ENCODE results near the gene SMG9.

The SMG9 gene

GRCh38 chr19:43790587-43790986 lies 35.8 kb upstream of the SMG9 start:
- Histone ChIP-seq H3K36me3 (ENCODE audit: control insufficient read depth, insufficient read depth, low read length) (no peaks in the 10 kb centered on the region), H3K4me3 (ENCODE audit: insufficient read depth, low read depth, low read length) (no peak overlapping the region), H3K27me3 (ENCODE audit: control insufficient read depth, insufficient read depth, low read length, poor library complexity, severe bottlenecking) (peaks cover 10% of the 10 kb centered on the region), H3K27ac (ENCODE audit: insufficient read depth, low read depth, low read length, poor library complexity, severe bottlenecking) (no peak overlapping the region), H3K4me1 (ENCODE audit: control insufficient read depth, insufficient read depth, low read length) (no peaks in the 10 kb centered on the region), H3K9me3 (ENCODE audit: control insufficient read depth, low read length) (no peaks in the 10 kb centered on the region)
- WGBS, 2 experiments = 56 to 57% methylated on average over 3 of the region's 3 CpGs

GRCh38 chr19:43789029-43789428 lies 34.3 kb upstream of the SMG9 start:
- H3K9me3 ChIP-seq (ENCODE audit: control insufficient read depth, low read length) = no peaks in the 10 kb centered on the region
- no peak overlapping the region for H3K27ac ChIP-seq (ENCODE audit: insufficient read depth, low read depth, low read length, poor library complexity, severe bottlenecking)
- peaks cover 6% of the 10 kb centered on the region for H3K27me3 ChIP-seq (ENCODE audit: control insufficient read depth, insufficient read depth, low read length, poor library complexity, severe bottlenecking)
- no peaks in the 10 kb centered on the region for H3K4me1 ChIP-seq (ENCODE audit: control insufficient read depth, insufficient read depth, low read length)
- no peak overlapping the region for H3K4me3 ChIP-seq (ENCODE audit: insufficient read depth, low read depth, low read length)
- WGBS, 2 experiments = 12 to 25% methylated on average over 3 of the region's 3 CpGs
- H3K36me3 ChIP-seq (ENCODE audit: control insufficient read depth, insufficient read depth, low read length) = no peaks in the 10 kb centered on the region

- Histone ChIP-seq H3K4me1 (ENCODE audit: control insufficient read depth, insufficient read depth, low read length) (no peaks in the 10 kb centered on the region), H3K36me3 (ENCODE audit: control insufficient read depth, insufficient read depth, low read length) (no peaks in the 10 kb centered on the region), H3K27me3 (ENCODE audit: control insufficient read depth, insufficient read depth, low read length, poor library complexity, severe bottlenecking) (no peaks in the 10 kb centered on the region), H3K27ac (ENCODE audit: insufficient read depth, low read depth, low read length, poor library complexity, severe bottlenecking) (no peak overlapping the region), H3K9me3 (ENCODE audit: control insufficient read depth, low read length) (no peaks in the 10 kb centered on the region), H3K4me3 (ENCODE audit: insufficient read depth, low read depth, low read length) (no peak overlapping the region)
- 11 to 52% methylated on average over 1 of the region's 1 CpG for WGBS, 2 experiments
Measured at GRCh38 chr19:43786665-43787064, 31.9 kb upstream of the SMG9 start.

- Histone ChIP-seq H3K4me1 (ENCODE audit: control insufficient read depth, insufficient read depth, low read length) (no peaks in the 10 kb centered on the region), H3K36me3 (ENCODE audit: control insufficient read depth, insufficient read depth, low read length) (no peaks in the 10 kb centered on the region), H3K27me3 (ENCODE audit: control insufficient read depth, insufficient read depth, low read length, poor library complexity, severe bottlenecking) (no peaks in the 10 kb centered on the region), H3K4me3 (ENCODE audit: insufficient read depth, low read depth, low read length) (no peak overlapping the region), H3K9me3 (ENCODE audit: control insufficient read depth, low read length) (no peaks in the 10 kb centered on the region), H3K27ac (ENCODE audit: insufficient read depth, low read depth, low read length, poor library complexity, severe bottlenecking) (no peak overlapping the region)
- WGBS, 2 experiments = 35 to 37% methylated on average over 10 of the region's 10 CpGs
Measured at GRCh38 chr19:43784981-43785808, 30.4 kb upstream of the SMG9 start.

- WGBS, 2 experiments = 75 to 77% methylated on average over 4 of the region's 4 CpGs
- Histone ChIP-seq H3K27ac (ENCODE audit: insufficient read depth, low read depth, low read length, poor library complexity, severe bottlenecking) (no peak overlapping the region), H3K36me3 (ENCODE audit: control insufficient read depth, insufficient read depth, low read length) (no peaks in the 10 kb centered on the region), H3K27me3 (ENCODE audit: control insufficient read depth, insufficient read depth, low read length, poor library complexity, severe bottlenecking) (no peaks in the 10 kb centered on the region), H3K4me3 (ENCODE audit: insufficient read depth, low read depth, low read length) (no peak overlapping the region), H3K4me1 (ENCODE audit: control insufficient read depth, insufficient read depth, low read length) (peaks cover 6% of the 10 kb centered on the region), H3K9me3 (ENCODE audit: control insufficient read depth, low read length) (no peaks in the 10 kb centered on the region)
Measured at GRCh38 chr19:43784241-43784980, 29.6 kb upstream of the SMG9 start.

- no peak overlapping the region for H3K27ac ChIP-seq (ENCODE audit: insufficient read depth, low read depth, low read length, poor library complexity, severe bottlenecking)
Measured at GRCh38 chr19:43783636-43784035, 28.9 kb upstream of the SMG9 start.

GRCh38 chr19:43782689-43783231 lies 28.0 kb upstream of the SMG9 start:
- Histone ChIP-seq H3K27ac (ENCODE audit: insufficient read depth, low read depth, low read length, poor library complexity, severe bottlenecking) (no peak overlapping the region), H3K36me3 (ENCODE audit: control insufficient read depth, insufficient read depth, low read length) (no peaks in the 10 kb centered on the region), H3K4me1 (ENCODE audit: control insufficient read depth, insufficient read depth, low read length) (peaks cover 9% of the 10 kb centered on the region), H3K9me3 (ENCODE audit: control insufficient read depth, low read length) (no peaks in the 10 kb centered on the region), H3K27me3 (ENCODE audit: control insufficient read depth, insufficient read depth, low read length, poor library complexity, severe bottlenecking) (no peaks in the 10 kb centered on the region), H3K4me3 (ENCODE audit: insufficient read depth, low read depth, low read length) (no peak overlapping the region)
- WGBS, 2 experiments = 92% methylated on average over 24 of the region's 24 CpGs

More at GRCh38 chr19:43783636-43784035, 28.9 kb upstream of the SMG9 start:
- Histone ChIP-seq H3K4me3 (ENCODE audit: insufficient read depth, low read depth, low read length) (no peak overlapping the region), H3K36me3 (ENCODE audit: control insufficient read depth, insufficient read depth, low read length) (no peaks in the 10 kb centered on the region), H3K27me3 (ENCODE audit: control insufficient read depth, insufficient read depth, low read length, poor library complexity, severe bottlenecking) (no peaks in the 10 kb centered on the region), H3K9me3 (ENCODE audit: control insufficient read depth, low read length) (no peaks in the 10 kb centered on the region), H3K4me1 (ENCODE audit: control insufficient read depth, insufficient read depth, low read length) (peaks cover 7% of the 10 kb centered on the region)
- WGBS, 2 experiments = 89 to 90% methylated on average over 8 of the region's 8 CpGs

- Histone ChIP-seq H3K4me3 (ENCODE audit: insufficient read depth, low read depth, low read length) (no peak overlapping the region), H3K27me3 (ENCODE audit: control insufficient read depth, insufficient read depth, low read length, poor library complexity, severe bottlenecking) (no peaks in the 10 kb centered on the region), H3K4me1 (ENCODE audit: control insufficient read depth, insufficient read depth, low read length) (peaks cover 14% of the 10 kb centered on the region), H3K9me3 (ENCODE audit: control insufficient read depth, low read length) (no peaks in the 10 kb centered on the region), H3K36me3 (ENCODE audit: control insufficient read depth, insufficient read depth, low read length) (no peaks in the 10 kb centered on the region), H3K27ac (ENCODE audit: insufficient read depth, low read depth, low read length, poor library complexity, severe bottlenecking) (no peak overlapping the region)
- WGBS, 2 experiments = 75 to 79% methylated on average over 8 of the region's 8 CpGs
Measured at GRCh38 chr19:43782311-43782660, 27.5 kb upstream of the SMG9 start.

- Histone ChIP-seq H3K4me3 (ENCODE audit: insufficient read depth, low read depth, low read length) (no peak overlapping the region), H3K36me3 (ENCODE audit: control insufficient read depth, insufficient read depth, low read length) (no peaks in the 10 kb centered on the region), H3K27me3 (ENCODE audit: control insufficient read depth, insufficient read depth, low read length, poor library complexity, severe bottlenecking) (peaks cover 4% of the 10 kb centered on the region), H3K4me1 (ENCODE audit: control insufficient read depth, insufficient read depth, low read length) (peaks cover 14% of the 10 kb centered on the region), H3K27ac (ENCODE audit: insufficient read depth, low read depth, low read length, poor library complexity, severe bottlenecking) (no peak overlapping the region), H3K9me3 (ENCODE audit: control insufficient read depth, low read length) (no peaks in the 10 kb centered on the region)
- WGBS, 2 experiments = 94 to 95% methylated on average over 14 of the region's 14 CpGs
Measured at GRCh38 chr19:43781630-43782310, 27.0 kb upstream of the SMG9 start.
